Measurements from ENCODE around the gene WIPF2. TPM values are rescaled to one million over a fixed set of nuclear protein-coding genes. Genes with fewer than 3 reads are reported as not detected.
"Not testable (repeated sequence)": the region's sequence is repeated elsewhere in the genome, so short reads cannot be mapped to it uniquely, and the experiment has no call there.

WIPF2 gene
- total RNA-seq, 1 experiment from 2014 or later: 30.4 TPM

DNA sequence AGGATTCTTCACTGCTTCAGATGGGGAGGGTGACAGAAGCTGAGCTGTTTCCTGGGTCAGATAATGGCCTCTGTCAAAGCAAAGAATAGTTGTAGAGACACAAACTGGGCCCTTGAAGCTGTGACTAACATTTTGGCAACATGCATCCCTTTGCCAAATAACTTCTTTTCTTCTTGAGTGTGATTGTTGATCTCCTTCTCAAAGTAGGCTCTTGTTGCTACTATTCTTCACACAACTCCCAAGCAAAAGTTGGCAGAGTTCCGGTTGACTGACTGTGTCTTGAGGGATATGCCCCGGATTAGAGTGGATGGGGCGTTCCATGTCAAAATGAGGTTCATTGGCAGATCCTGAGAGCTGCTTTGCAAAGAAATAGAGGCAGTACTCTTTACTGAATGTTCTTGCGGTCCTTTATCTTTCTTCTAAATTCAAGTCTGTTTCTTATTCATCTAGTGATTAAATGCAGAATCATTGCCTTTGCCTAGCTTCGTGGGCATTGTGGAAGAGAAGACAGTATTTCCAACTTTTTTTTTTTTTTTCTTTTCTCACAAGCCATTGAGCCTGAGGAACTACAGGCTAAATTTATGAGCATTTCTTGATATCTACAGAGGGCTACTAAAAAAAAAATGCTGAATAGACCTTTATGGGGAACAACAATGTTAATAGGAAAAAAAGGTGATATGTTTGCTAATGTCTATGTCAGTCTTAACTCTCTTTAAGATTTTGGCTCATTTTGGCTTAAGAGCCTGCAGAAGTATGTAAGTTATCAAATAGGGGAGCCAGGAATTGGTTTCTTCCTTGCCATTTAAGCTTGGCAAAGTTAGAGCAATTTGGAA, 5.8 kb downstream of the WIPF2 start:
- Histone ChIP-seq H3K9me3 (ENCODE audit: control insufficient read depth in 1 of 2, insufficient read depth in 1 of 2, low read depth in 1 of 2, low read length in 2 of 2) (no peaks in the 10 kb centered on the region), H3K79me2 (ENCODE audit: insufficient read depth, low read length) (peaks cover 82% of the 10 kb centered on the region), H3K4me2 (ENCODE audit: low read length) (no peak overlapping the region), H2AFZ (ENCODE audit: low read depth, low read length, poor library complexity, severe bottlenecking) (no peak overlapping the region), H3K4me1 (ENCODE audit: control insufficient read depth in 1 of 2, insufficient read depth in 2 of 2, low read length in 2 of 2) (peaks cover 6 to 9% of the 10 kb centered on the region in 2 experiments; a peak in 3 of 4 replicates), H3K36me3 (ENCODE audit: control insufficient read depth in 1 of 2, insufficient read depth in 2 of 2, low read length in 2 of 2) (no peaks in the 10 kb centered on the region; a peak in 1 of 4 replicates), H4K20me1 (ENCODE audit: insufficient read depth) (peaks cover 8% of the 10 kb centered on the region; the same call in 1 of the 2 replicates), H3K27ac (ENCODE audit: low read depth, low read length) (no peak overlapping the region), H3K9ac (ENCODE audit: low read length) (no peak overlapping the region), H3K4me3 (replicated peaks in 1 of 2; ENCODE audit: low read depth in 1 of 2, low read length in 2 of 2) (no peak overlapping the region), H3K27me3 (ENCODE audit: insufficient read depth, low read length) (no peaks in the 10 kb centered on the region), H3K9me2 (ENCODE audit: insufficient read depth) (no peaks in the 10 kb centered on the region)
- ChIA-PET CTCF (no interaction called here), POLR2A (no interaction called here), RAD21 (ENCODE audit: low non-redundant PET in 1 of 2, low total read pairs in 2 of 2, uncharacterized antibody in 2 of 2, unreplicated experiment in 2 of 2) (no interaction called here)
- BruUV-seq (replicated peaks): TSS peak; percentile 1
- ATAC-seq: no peak
- TF ChIP-seq EGR1 (IDR thresholded peaks at IDR 0.05; ENCODE audit: low read depth): no peak
- TF ChIP-seq JUND (IDR thresholded peaks at IDR 0.05): no peak
- TF ChIP-seq, protein P1, sequence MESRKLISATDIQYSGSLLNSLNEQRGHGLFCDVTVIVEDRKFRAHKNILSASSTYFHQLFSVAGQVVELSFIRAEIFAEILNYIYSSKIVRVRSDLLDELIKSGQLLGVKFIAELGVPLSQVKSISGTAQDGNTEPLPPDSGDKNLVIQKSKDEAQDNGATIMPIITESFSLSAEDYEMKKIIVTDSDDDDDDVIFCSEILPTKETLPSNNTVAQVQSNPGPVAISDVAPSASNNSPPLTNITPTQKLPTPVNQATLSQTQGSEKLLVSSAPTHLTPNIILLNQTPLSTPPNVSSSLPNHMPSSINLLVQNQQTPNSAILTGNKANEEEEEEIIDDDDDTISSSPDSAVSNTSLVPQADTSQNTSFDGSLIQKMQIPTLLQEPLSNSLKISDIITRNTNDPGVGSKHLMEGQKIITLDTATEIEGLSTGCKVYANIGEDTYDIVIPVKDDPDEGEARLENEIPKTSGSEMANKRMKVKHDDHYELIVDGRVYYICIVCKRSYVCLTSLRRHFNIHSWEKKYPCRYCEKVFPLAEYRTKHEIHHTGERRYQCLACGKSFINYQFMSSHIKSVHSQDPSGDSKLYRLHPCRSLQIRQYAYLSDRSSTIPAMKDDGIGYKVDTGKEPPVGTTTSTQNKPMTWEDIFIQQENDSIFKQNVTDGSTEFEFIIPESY (IDR thresholded peaks at IDR 0.05; ENCODE audit: extremely low read depth, insufficient replicate concordance, low read length): no peak
- TF ChIP-seq TCF7L2 (IDR thresholded peaks at IDR 0.05; ENCODE audit: borderline replicate concordance, extremely low read depth, insufficient read depth, insufficient read length): no peak
- TF ChIP-seq, protein P2, sequence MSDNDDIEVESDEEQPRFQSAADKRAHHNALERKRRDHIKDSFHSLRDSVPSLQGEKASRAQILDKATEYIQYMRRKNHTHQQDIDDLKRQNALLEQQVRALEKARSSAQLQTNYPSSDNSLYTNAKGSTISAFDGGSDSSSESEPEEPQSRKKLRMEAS (IDR thresholded peaks at IDR 0.05): no peak
- no peak for DNase-seq (ENCODE audit: low read depth, low spot score)
- intact Hi-C loops (cut with micrococcal nuclease): no loop called here

DNA sequence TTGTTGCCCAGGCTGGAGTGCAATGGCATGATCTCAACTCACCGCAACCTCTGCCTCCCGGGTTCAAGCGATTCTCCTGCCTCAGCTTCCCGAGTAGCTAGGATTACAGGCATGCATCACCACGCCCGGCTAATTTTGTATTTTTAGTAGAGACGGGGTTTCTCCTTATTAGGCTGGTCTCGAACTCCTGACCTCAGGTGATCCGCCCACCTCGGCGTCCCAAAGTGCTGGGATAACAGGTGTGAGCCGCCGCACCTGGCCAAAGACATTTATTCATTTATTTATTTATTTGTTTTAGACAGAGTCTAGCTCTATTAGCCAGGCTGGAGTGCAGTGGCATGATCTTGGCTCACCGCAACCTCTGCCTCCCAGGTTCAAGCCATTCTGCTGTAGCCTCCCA, 10.0 kb downstream of the WIPF2 start:
- H3K9me3 ChIP-seq (ENCODE audit: control insufficient read depth in 1 of 2, insufficient read depth in 1 of 2, low read depth in 1 of 2, low read length in 2 of 2); H3K9me2 ChIP-seq (ENCODE audit: insufficient read depth); H3K4me3 ChIP-seq (replicated peaks in 1 of 2; ENCODE audit: low read depth in 1 of 2, low read length in 2 of 2); H2AFZ ChIP-seq (ENCODE audit: low read depth, low read length, poor library complexity, severe bottlenecking); H3K27ac ChIP-seq (ENCODE audit: low read depth, low read length); H3K4me2 ChIP-seq (ENCODE audit: low read length); H4K20me1 ChIP-seq (ENCODE audit: insufficient read depth); intact Hi-C loops (cut with micrococcal nuclease); H3K4me1 ChIP-seq (ENCODE audit: control insufficient read depth in 1 of 2, insufficient read depth in 2 of 2, low read length in 2 of 2); RAD21 ChIA-PET (ENCODE audit: low non-redundant PET in 1 of 2, low total read pairs in 2 of 2, uncharacterized antibody in 2 of 2, unreplicated experiment in 2 of 2); ATAC-seq; DNase-seq (ENCODE audit: low read depth, low spot score); H3K36me3 ChIP-seq (ENCODE audit: control insufficient read depth in 1 of 2, insufficient read depth in 2 of 2, low read length in 2 of 2); BruUV-seq (replicated peaks); H3K27me3 ChIP-seq (ENCODE audit: insufficient read depth, low read length); H3K9ac ChIP-seq (ENCODE audit: low read length): not testable (repeated sequence)
- peaks cover 78% of the 10 kb centered on the region for H3K79me2 ChIP-seq (ENCODE audit: insufficient read depth, low read length)
- ChIA-PET CTCF (interaction anchor here (1.3 kb wide), 1 partner anchor 10 kb away, joined by 4 read pairs; the partner anchor contains the start of gene WIPF2), POLR2A (interaction anchor here (2.1 kb wide), 1 partner anchor 10 kb away, joined by 6 read pairs; the partner anchor contains the start of gene WIPF2)

Data from HCT116 (cell line).